Brain microvascular endothelial cell (primary cell): ENCODE data around the gene ARHGAP10.

Experiments
- DNase-seq: peaks from one replicate; pipeline ENCODE4 v3.0.0-alpha.2; 2020
- H3K27ac ChIP-seq: fragments of 250-450 bp; sonication (Bioruptor Pico); 2 replicates; pipeline ENCODE4 v1.5.1; 2020; ENCODE audit warnings: mild to moderate bottlenecking, moderate library complexity
- H3K27me3 ChIP-seq: fragments of 250-450 bp; sonication (Bioruptor Pico); replicated peaks from 2 replicates; pipeline ENCODE4 v1.5.1; 2020; ENCODE audit warnings: mild to moderate bottlenecking
- H3K36me3 ChIP-seq: fragments of 250-450 bp; sonication (Bioruptor Pico); replicated peaks from 2 replicates; pipeline ENCODE4 v1.5.1; 2020; ENCODE audit warnings: mild to moderate bottlenecking
- H3K4me3 ChIP-seq: 2 replicates; pipeline ENCODE4 v1.5.1; 2011; ENCODE audit warnings: low read depth, mild to moderate bottlenecking, control low read depth, low read length, moderate library complexity
- CTCF ChIP-seq: IDR thresholded peaks from 2 replicates; pipeline ENCODE4 v1.5.1; 2011; ENCODE audit warnings: low read depth, mild to moderate bottlenecking, moderate library complexity, low read length, control low read depth, inconsistent platforms; ENCODE audit errors: missing control alignments
- in situ Hi-C: cut with HindIII; loops from 2 replicates; pipeline ENCODE4 v1.10.0; 2017; ENCODE audit warnings: low sequenced_read_pairs, low pct_ligation_motif_present

The ARHGAP10 gene

GRCh38 chr4:148074462-148074861, 342.6 kb downstream of the ARHGAP10 start:
- Histone ChIP-seq H3K4me3 (no peak overlapping the region), H3K27ac (no peak overlapping the region), H3K27me3 (no peaks in the 10 kb centered on the region), H3K36me3 (peaks cover 10% of the 10 kb centered on the region)
- DNase-seq = no peak
- in situ Hi-C loops = no loop called here
- no peak for TF ChIP-seq CTCF

- TF ChIP-seq CTCF = no peak
- peaks cover 10% of the 10 kb centered on the region for H3K36me3 ChIP-seq
- in situ Hi-C loops = no loop called here
These were observed 343.6 kb downstream of the ARHGAP10 start for GRCh38 chr4:148075438-148075837.

GRCh38 chr4:148076964-148077363, 345.1 kb downstream of the ARHGAP10 start:
- H3K36me3 ChIP-seq = peaks cover 19% of the 10 kb centered on the region
- in situ Hi-C loops = no loop called here

More at GRCh38 chr4:148075438-148075837, 343.6 kb downstream of the ARHGAP10 start:
- no peak for DNase-seq
- no peak overlapping the region for H3K27ac ChIP-seq
- no peaks in the 10 kb centered on the region for H3K27me3 ChIP-seq
- no peak overlapping the region for H3K4me3 ChIP-seq

GRCh38 chr4:148077581-148077980, 345.7 kb downstream of the ARHGAP10 start:
- TF ChIP-seq CTCF = no peak
- no peak for DNase-seq
- in situ Hi-C loops = no loop called here
- Histone ChIP-seq H3K4me3 (no peak overlapping the region), H3K36me3 (peaks cover 16% of the 10 kb centered on the region), H3K27me3 (no peaks in the 10 kb centered on the region), H3K27ac (no peak overlapping the region)

More at GRCh38 chr4:148076964-148077363, 345.1 kb downstream of the ARHGAP10 start:
- H3K4me3 ChIP-seq = no peak overlapping the region
- no peak for TF ChIP-seq CTCF
- peak; percentile 18 for DNase-seq
- H3K27me3 ChIP-seq = no peaks in the 10 kb centered on the region
- H3K27ac ChIP-seq = no peak overlapping the region

GRCh38 chr4:148078061-148078460, 346.2 kb downstream of the ARHGAP10 start:
- Histone ChIP-seq H3K27me3 (no peaks in the 10 kb centered on the region), H3K27ac (no peak overlapping the region), H3K36me3 (peaks cover 13% of the 10 kb centered on the region), H3K4me3 (no peak overlapping the region)
- TF ChIP-seq CTCF = no peak
- no peak for DNase-seq
- in situ Hi-C loops = no loop called here

GRCh38 chr4:148079961-148080360, 348.1 kb downstream of the ARHGAP10 start:
- in situ Hi-C loops = no loop called here
- no peak overlapping the region for H3K4me3 ChIP-seq
- H3K27me3 ChIP-seq = no peaks in the 10 kb centered on the region
- TF ChIP-seq CTCF = no peak
- no peak overlapping the region for H3K27ac ChIP-seq
- H3K36me3 ChIP-seq = peaks cover 9% of the 10 kb centered on the region
- DNase-seq = no peak
